ENCODE data around the gene DDX55. TPM values are rescaled to one million over a fixed set of nuclear protein-coding genes. Genes with fewer than 3 reads are reported as not detected.
A peak's percentile ranks its signal among the peaks of the same experiment; 100 is the strongest.
"Not testable (repeated sequence)": the region's sequence is repeated elsewhere in the genome, so short reads cannot be mapped to it uniquely, and the experiment has no call there.

DDX55 gene
- total and polyA plus RNA-seq, 4 experiments from 2014 or later = 19.4 to 58.7 (median 36.5) TPM

- Histone ChIP-seq H3K4me1 (ENCODE audit: insufficient read depth, low read length) (no peaks in the 10 kb centered on the region), H3K4me3 (ENCODE audit: low read length in 2 of 2) (no peak overlapping the region), H3K27ac (ENCODE audit: low read depth, low read length) (no peak overlapping the region), H3K36me3 (ENCODE audit: insufficient read depth, low read length) (no peaks in the 10 kb centered on the region), H3K27me3 (ENCODE audit: insufficient read depth, low read length) (no peaks in the 10 kb centered on the region), H3K9me3 (ENCODE audit: control insufficient read depth in 1 of 2, low read length in 2 of 2) (no peaks in the 10 kb centered on the region)
- no peaks in the 10 kb centered on the region for H3K27me3 Mint-ChIP-seq
- DNase-seq = no peak
- ChIA-PET POLR2A (ENCODE audit: partially characterized antibody) (no interaction called here), CTCF (ENCODE audit: partially characterized antibody) (interaction anchor here (2.6 kb wide), 1 partner anchor 9 kb away, joined by 11 read pairs; no protein-coding TSS in a partner anchor)
- H3K27ac Mint-ChIP-seq = peak overlapping the region in 2 of 7 donors; percentile 77 to 84
- H3K9me3 Mint-ChIP-seq = no peaks in the 10 kb centered on the region
- no peaks in the 10 kb centered on the region for H3K36me3 Mint-ChIP-seq
- peaks cover 0 to 6% (median 3%) of the 10 kb centered on the region in 4 donors for H3K4me1 Mint-ChIP-seq
- H3K4me3 Mint-ChIP-seq = no peak overlapping the region
- intact Hi-C loops (cut with micrococcal nuclease) = no loop called here
Observed at GRCh38 chr12:123573870-123574269, 28.0 kb upstream of the DDX55 start.

- ChIA-PET CTCF (ENCODE audit: partially characterized antibody) (interaction anchor here (1.2 kb wide), 1 partner anchor 19 kb away, joined by 3 read pairs; no protein-coding TSS in a partner anchor), POLR2A (ENCODE audit: partially characterized antibody) (interaction anchor here (1.2 kb wide), 1 partner anchor 44 kb away, joined by 3 read pairs; the partner anchor contains the start of gene RILPL1)
- H3K9me3 ChIP-seq (ENCODE audit: control insufficient read depth in 1 of 2, low read length in 2 of 2) = no peaks in the 10 kb centered on the region
- H3K9me3 Mint-ChIP-seq = no peaks in the 10 kb centered on the region
- H3K27me3 Mint-ChIP-seq = no peaks in the 10 kb centered on the region
- no peak overlapping the region for H3K27ac Mint-ChIP-seq
- H3K4me1 Mint-ChIP-seq = peaks cover 2 to 10% (median 6%) of the 10 kb centered on the region in 4 donors
- no peak for DNase-seq
- H3K36me3 Mint-ChIP-seq = no peaks in the 10 kb centered on the region
- H3K36me3 ChIP-seq (ENCODE audit: insufficient read depth, low read length) = no peaks in the 10 kb centered on the region
- H3K27me3 ChIP-seq (ENCODE audit: insufficient read depth, low read length) = no peaks in the 10 kb centered on the region
- H3K4me3 Mint-ChIP-seq = no peak overlapping the region
- intact Hi-C loops (cut with micrococcal nuclease) = no loop called here
- H3K4me3 ChIP-seq (ENCODE audit: low read length in 2 of 2) = no peak overlapping the region
- no peak overlapping the region for H3K27ac ChIP-seq (ENCODE audit: low read depth, low read length)
- no peaks in the 10 kb centered on the region for H3K4me1 ChIP-seq (ENCODE audit: insufficient read depth, low read length)
Observed at GRCh38 chr12:123576611-123577010, 25.3 kb upstream of the DDX55 start.

- Histone ChIP-seq H3K27ac (ENCODE audit: low read depth, low read length) (no peak overlapping the region), H3K4me1 (ENCODE audit: insufficient read depth, low read length) (peaks cover 15% of the 10 kb centered on the region), H3K9me3 (ENCODE audit: control insufficient read depth in 1 of 2, low read length in 2 of 2) (no peaks in the 10 kb centered on the region), H3K4me3 (ENCODE audit: low read length in 2 of 2) (no peak overlapping the region), H3K36me3 (ENCODE audit: insufficient read depth, low read length) (no peaks in the 10 kb centered on the region), H3K27me3 (ENCODE audit: insufficient read depth, low read length) (no peaks in the 10 kb centered on the region)
- Mint-ChIP-seq H3K4me1 (peaks cover 11 to 24% (median 17%) of the 10 kb centered on the region in 4 donors), H3K36me3 (peaks cover 0 to 5% of the 10 kb centered on the region in 2 donors), H3K27ac (peak overlapping the region in 2 of 7 donors; percentile 4 to 13), H3K9me3 (peaks cover 0 to under 1% (median 0%) of the 10 kb centered on the region in 8 donors), H3K4me3 (peak overlapping the region in 1 of 8 donors; percentile 1), H3K27me3 (no peaks in the 10 kb centered on the region)
- intact Hi-C loops (cut with micrococcal nuclease) = no loop called here
- POLR2A ChIA-PET (ENCODE audit: partially characterized antibody) = no interaction called here
- no peak for DNase-seq
- CTCF ChIA-PET (ENCODE audit: partially characterized antibody) = interaction anchor here (0.9 kb wide), 1 partner anchor 330 kb away, joined by 3 read pairs; no protein-coding TSS in a partner anchor
Observed at GRCh38 chr12:123578243-123578642, 23.7 kb upstream of the DDX55 start.

- ChIA-PET POLR2A (ENCODE audit: partially characterized antibody) (interaction anchor here (0.6 kb wide), 1 partner anchor 29 kb away, joined by 3 read pairs; no protein-coding TSS in a partner anchor), CTCF (ENCODE audit: partially characterized antibody) (interaction anchor here (0.7 kb wide), 2 partner anchors 33 to 1366 kb away, joined by 3 read pairs; no protein-coding TSS in a partner anchor)
- peaks cover 9 to 30% (median 19%) of the 10 kb centered on the region in 4 donors for H3K4me1 Mint-ChIP-seq
- H3K4me1 ChIP-seq (ENCODE audit: insufficient read depth, low read length) = peaks cover 17% of the 10 kb centered on the region
- DNase-seq; H3K27me3 ChIP-seq (ENCODE audit: insufficient read depth, low read length); H3K36me3 Mint-ChIP-seq; intact Hi-C loops (cut with micrococcal nuclease); H3K27ac Mint-ChIP-seq; H3K9me3 ChIP-seq (ENCODE audit: control insufficient read depth in 1 of 2, low read length in 2 of 2); H3K27me3 Mint-ChIP-seq; H3K4me3 Mint-ChIP-seq; H3K36me3 ChIP-seq (ENCODE audit: insufficient read depth, low read length); H3K4me3 ChIP-seq (ENCODE audit: low read length in 2 of 2); H3K9me3 Mint-ChIP-seq; H3K27ac ChIP-seq (ENCODE audit: low read depth, low read length): not testable (repeated sequence)
Observed at GRCh38 chr12:123578829-123579228, 23.1 kb upstream of the DDX55 start.

GRCh38 chr12:123580772-123581171, 21.1 kb upstream of the DDX55 start:
- H3K4me1 ChIP-seq (ENCODE audit: insufficient read depth, low read length) = peaks cover 26% of the 10 kb centered on the region
- peaks cover 0 to 2% (median 0%) of the 10 kb centered on the region in 8 donors for H3K9me3 Mint-ChIP-seq
- peaks cover 0 to 18% of the 10 kb centered on the region in 2 donors for H3K36me3 Mint-ChIP-seq
- H3K36me3 ChIP-seq (ENCODE audit: insufficient read depth, low read length) = no peaks in the 10 kb centered on the region
- no peaks in the 10 kb centered on the region for H3K27me3 Mint-ChIP-seq
- H3K9me3 ChIP-seq (ENCODE audit: control insufficient read depth in 1 of 2, low read length in 2 of 2) = no peaks in the 10 kb centered on the region
- H3K27ac Mint-ChIP-seq = peak overlapping the region in 2 of 7 donors; percentile 48 to 97
- no peaks in the 10 kb centered on the region for H3K27me3 ChIP-seq (ENCODE audit: insufficient read depth, low read length)
- H3K4me1 Mint-ChIP-seq = peaks cover 13 to 44% (median 26%) of the 10 kb centered on the region in 4 donors
- ChIA-PET CTCF (ENCODE audit: partially characterized antibody) (interaction anchor here (1.3 kb wide), 2 partner anchors 17 to 342 kb away, joined by 5 to 6 read pairs; no protein-coding TSS in a partner anchor), POLR2A (ENCODE audit: partially characterized antibody) (no interaction called here)
- H3K4me3 ChIP-seq (ENCODE audit: low read length in 2 of 2) = no peak overlapping the region
- peak overlapping the region in 1 of 8 donors; percentile 31 for H3K4me3 Mint-ChIP-seq
- intact Hi-C loops (cut with micrococcal nuclease) = no loop called here
- no peak overlapping the region for H3K27ac ChIP-seq (ENCODE audit: low read depth, low read length)
- DNase-seq = no peak

GRCh38 chr12:123591702-123592481, 10.0 kb upstream of the DDX55 start:
- H3K36me3 Mint-ChIP-seq = peaks cover 30 to 70% of the 10 kb centered on the region in 2 donors
- Histone ChIP-seq H3K27ac (ENCODE audit: low read depth, low read length) (no peak overlapping the region), H3K27me3 (ENCODE audit: insufficient read depth, low read length) (no peaks in the 10 kb centered on the region), H3K4me1 (ENCODE audit: insufficient read depth, low read length) (peaks cover 41% of the 10 kb centered on the region), H3K36me3 (ENCODE audit: insufficient read depth, low read length) (peaks cover 49% of the 10 kb centered on the region), H3K4me3 (ENCODE audit: low read length in 2 of 2) (no peak overlapping the region), H3K9me3 (ENCODE audit: control insufficient read depth in 1 of 2, low read length in 2 of 2) (no peaks in the 10 kb centered on the region)
- peak overlapping the region; percentile 27 to 76 (median 46) for H3K27ac Mint-ChIP-seq
- DNase-seq = no peak
- H3K4me1 Mint-ChIP-seq = peaks cover 21 to 52% (median 34%) of the 10 kb centered on the region in 4 donors
- intact Hi-C loops (cut with micrococcal nuclease) = no loop called here
- no peaks in the 10 kb centered on the region for H3K27me3 Mint-ChIP-seq
- CTCF ChIA-PET (ENCODE audit: partially characterized antibody) = interaction anchor here (1.0 to 2.6 kb wide), 2 partner anchors 9 to 10 kb away, joined by 3 to 7 read pairs; partner anchors contain the start of gene TMED2
- POLR2A ChIA-PET (ENCODE audit: partially characterized antibody) = interaction anchor here (0.6 to 0.7 kb wide), 3 partner anchors 10 to 144 kb away, joined by 3 read pairs; partner anchors contain the start of gene DDX55
- H3K4me3 Mint-ChIP-seq = no peak overlapping the region
- H3K9me3 Mint-ChIP-seq = no peaks in the 10 kb centered on the region

GRCh38 chr12:123595729-123596128, 6.2 kb upstream of the DDX55 start:
- no peak for DNase-seq
- CTCF ChIA-PET (ENCODE audit: partially characterized antibody) = interaction anchor here (1.5 kb wide), 1 partner anchor 14 kb away, joined by 5 read pairs; no protein-coding TSS in a partner anchor
- H3K36me3 Mint-ChIP-seq = peaks cover 18 to 52% of the 10 kb centered on the region in 2 donors

More at GRCh38 chr12:123595729-123596128, 6.2 kb upstream of the DDX55 start:
- Mint-ChIP-seq H3K4me1 (peaks cover 14 to 37% (median 21%) of the 10 kb centered on the region in 4 donors), H3K4me3 (no peak overlapping the region), H3K27me3 (no peaks in the 10 kb centered on the region), H3K27ac (peak overlapping the region in 4 of 7 donors; percentile 11 to 55 (median 50)), H3K9me3 (no peaks in the 10 kb centered on the region)
- POLR2A ChIA-PET (ENCODE audit: partially characterized antibody) = interaction anchor here (2.3 kb wide), 1 partner anchor 12 kb away, joined by 7 read pairs; the partner anchor contains the start of gene TMED2
- H3K4me1 ChIP-seq (ENCODE audit: insufficient read depth, low read length) = peaks cover 13% of the 10 kb centered on the region
- no peaks in the 10 kb centered on the region for H3K27me3 ChIP-seq (ENCODE audit: insufficient read depth, low read length)
- peaks cover 37% of the 10 kb centered on the region for H3K36me3 ChIP-seq (ENCODE audit: insufficient read depth, low read length)
- intact Hi-C loops (cut with micrococcal nuclease) = no loop called here
- H3K27ac ChIP-seq (ENCODE audit: low read depth, low read length) = no peak overlapping the region
- H3K4me3 ChIP-seq (ENCODE audit: low read length in 2 of 2) = no peak overlapping the region
- H3K9me3 ChIP-seq (ENCODE audit: control insufficient read depth in 1 of 2, low read length in 2 of 2) = no peaks in the 10 kb centered on the region
